NCI-H1105 treated with DMSO at 0.1 percent for 48 hours (cell line): ENCODE measurements around the gene ZNF410.
"Not testable (repeated sequence)": the region's sequence is repeated elsewhere in the genome, so short reads cannot be mapped to it uniquely, and the experiment has no call there.

Experiments
- DNase-seq: peaks from one replicate; lab custom pipeline; 2025; lab: John Stamatoyannopoulos, UW

ZNF410 gene, protein sequence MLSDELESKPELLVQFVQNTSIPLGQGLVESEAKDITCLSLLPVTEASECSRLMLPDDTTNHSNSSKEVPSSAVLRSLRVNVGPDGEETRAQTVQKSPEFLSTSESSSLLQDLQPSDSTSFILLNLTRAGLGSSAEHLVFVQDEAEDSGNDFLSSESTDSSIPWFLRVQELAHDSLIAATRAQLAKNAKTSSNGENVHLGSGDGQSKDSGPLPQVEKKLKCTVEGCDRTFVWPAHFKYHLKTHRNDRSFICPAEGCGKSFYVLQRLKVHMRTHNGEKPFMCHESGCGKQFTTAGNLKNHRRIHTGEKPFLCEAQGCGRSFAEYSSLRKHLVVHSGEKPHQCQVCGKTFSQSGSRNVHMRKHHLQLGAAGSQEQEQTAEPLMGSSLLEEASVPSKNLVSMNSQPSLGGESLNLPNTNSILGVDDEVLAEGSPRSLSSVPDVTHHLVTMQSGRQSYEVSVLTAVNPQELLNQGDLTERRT

DNA sequence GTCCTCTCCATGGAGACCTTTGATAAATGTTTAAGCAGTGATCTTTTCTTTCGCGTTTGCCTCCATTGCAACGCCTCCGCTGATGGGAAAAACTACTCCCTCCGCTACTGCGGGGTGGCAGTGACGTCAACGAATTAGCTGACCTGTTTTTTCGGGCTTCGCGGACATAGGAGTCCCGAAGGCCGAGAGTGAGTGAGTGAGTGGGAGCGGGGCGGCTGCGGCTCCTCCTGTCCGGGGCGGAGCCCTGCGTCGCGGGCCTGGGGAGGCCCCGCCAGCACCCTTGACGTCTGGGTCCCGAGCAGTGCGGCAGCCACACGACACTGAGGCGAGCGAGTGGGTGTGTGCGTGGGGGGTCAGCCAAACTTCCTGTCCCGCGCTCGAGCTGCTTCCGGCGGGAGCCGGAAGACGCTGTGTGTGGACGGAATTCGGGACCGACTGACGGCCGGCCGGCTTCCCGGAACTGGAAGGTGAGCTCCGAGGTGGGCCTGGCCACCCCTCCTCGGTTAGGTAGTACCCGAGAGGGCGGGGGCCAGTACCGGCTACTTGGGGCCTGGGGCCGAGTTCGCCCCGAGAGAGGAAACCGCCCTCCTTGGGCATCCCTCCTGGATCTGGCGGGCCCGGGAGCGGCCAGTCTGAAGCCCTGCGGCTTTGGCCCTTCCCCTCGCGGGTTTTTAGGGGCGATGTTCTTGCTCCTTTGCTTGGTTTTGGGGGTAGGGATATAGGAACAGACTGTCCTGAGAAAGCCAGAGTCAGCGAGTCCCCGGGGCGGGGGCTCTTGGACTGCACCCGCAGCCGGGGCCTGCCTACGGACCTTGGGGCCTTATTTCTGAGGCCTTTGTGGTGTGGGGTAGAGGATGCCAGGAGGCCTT lies at the start of gene ZNF410:
Gene ZNF410 (plus strand): TSS at position 411 of the 869 bp plus-strand sequence. CDS start 5,317 bp downstream, outside the sequence.
- DNase-seq: peak; percentile 88

- DNase-seq: not testable (repeated sequence)
These were observed 48.2 kb upstream of the ZNF410 start for GRCh38 chr14:73838293-73839034.

DNA sequence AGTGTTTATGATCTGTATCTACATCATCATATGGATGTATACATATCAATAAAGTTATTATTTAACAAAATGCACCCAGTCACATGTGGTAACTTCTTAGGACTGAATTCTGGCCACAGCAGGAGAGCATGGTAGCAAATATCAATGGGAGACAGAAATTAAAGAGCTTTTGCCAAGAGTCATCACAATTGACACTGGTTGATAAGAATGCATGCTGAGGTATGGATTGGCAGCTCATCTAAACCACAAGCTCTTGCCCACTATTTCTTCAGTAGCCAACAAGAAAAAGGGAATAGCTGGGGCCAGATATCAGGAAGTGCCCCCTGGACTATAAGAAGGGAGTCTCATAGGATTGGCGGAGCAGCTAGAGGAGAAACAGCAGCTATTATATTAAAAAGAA lies 44.5 kb upstream of the ZNF410 start:
- DNase-seq: no peak

- DNase-seq: no peak
These were observed 43.8 kb upstream of the ZNF410 start for GRCh38 chr14:73842851-73843250.

GRCh38 chr14:73843296-73843695 lies 43.4 kb upstream of the ZNF410 start:
- DNase-seq: no peak

DNA sequence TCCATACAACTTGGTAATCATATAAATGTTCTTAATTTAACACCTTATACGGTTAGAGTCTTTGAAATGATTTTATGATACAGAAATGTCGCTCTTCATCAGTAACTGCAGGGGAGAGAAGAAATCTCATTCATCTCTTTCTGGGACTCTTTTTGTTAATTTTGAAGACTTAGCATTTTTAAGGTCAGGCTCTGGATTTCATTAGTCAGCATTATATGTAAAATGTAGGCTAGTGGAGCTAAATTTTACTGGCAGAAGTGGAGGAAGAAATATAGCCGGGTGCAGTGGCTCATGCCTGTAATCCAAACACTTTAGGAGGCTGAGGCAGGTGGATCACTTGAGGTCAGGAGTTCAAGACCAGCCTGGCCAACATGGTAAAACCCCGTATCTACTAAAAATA lies 39.7 kb upstream of the ZNF410 start:
- DNase-seq: no peak

GRCh38 chr14:73851000-73851399 lies 35.7 kb upstream of the ZNF410 start:
- peak; percentile 6 for DNase-seq

- DNase-seq: peak; percentile 95
These were observed 34.9 kb upstream of the ZNF410 start, which contains the start of gene PTGR2 for GRCh38 chr14:73851567-73852382. PTGR2 (plus strand) TSS chr14:73851831; CDS start chr14:73858863, 7,032 bp downstream.

DNA sequence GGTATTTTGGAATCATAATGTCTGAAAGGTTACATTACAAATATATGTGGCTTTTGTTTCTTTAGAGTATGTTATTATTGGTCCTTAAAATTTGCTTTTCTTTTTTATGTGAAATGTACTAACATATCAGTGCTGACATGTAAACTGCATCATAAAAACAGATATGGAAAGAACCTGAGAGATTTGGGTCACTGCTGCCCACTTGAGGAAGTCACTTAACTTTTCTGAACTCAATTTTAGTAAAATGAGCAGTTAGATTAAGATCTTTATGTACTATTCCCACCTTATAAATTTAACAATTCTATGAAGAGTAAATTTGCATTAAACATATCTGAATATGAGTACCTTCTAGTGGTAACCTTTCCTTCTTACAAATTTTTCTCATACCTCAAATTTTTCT lies 27.5 kb upstream of the ZNF410 start:
- DNase-seq: no peak

DNA sequence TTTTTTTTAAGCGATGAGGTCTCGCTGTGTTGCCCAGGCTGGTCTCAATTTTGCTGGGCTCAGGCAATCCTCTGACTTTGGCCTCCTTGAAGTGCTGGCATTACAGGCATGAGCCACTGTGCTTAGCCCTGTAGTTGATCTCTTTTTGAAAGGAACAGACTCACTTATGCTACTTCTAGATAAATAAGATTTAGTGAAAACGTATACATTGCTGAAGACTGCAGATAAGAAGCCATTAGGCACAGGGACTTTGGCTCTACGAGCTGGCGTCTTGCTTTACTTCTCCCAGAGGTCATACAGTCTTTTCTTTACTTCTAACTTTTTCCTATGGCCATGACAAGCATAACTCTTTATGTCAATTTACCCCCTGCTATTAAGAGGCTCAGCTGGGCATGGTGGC lies 25.6 kb upstream of the ZNF410 start:
- DNase-seq: no peak

DNA sequence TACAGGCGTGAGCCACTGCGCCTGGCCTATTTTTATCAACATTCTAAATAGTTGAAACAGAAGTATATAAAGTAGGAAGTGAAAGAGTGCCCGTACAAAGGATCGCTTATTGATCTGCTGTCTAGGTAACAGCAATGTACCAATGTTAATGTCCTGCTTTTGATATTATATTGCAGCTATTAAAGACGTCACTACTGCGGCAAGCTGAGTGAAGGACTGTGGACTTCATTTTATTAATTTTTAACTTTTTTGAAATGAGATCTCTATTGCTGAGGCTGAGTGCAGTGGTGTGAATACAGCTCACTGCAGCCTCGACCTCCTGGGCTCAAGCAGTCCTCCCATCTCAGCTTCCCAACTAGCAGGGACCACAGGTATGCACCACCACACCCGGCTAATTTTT lies 24.2 kb upstream of the ZNF410 start:
- no peak for DNase-seq

- no peak for DNase-seq
These were observed 23.4 kb upstream of the ZNF410 start for GRCh38 chr14:73863209-73863608.

- DNase-seq: no peak
These were observed 21.0 kb upstream of the ZNF410 start for GRCh38 chr14:73865534-73866113.

DNA sequence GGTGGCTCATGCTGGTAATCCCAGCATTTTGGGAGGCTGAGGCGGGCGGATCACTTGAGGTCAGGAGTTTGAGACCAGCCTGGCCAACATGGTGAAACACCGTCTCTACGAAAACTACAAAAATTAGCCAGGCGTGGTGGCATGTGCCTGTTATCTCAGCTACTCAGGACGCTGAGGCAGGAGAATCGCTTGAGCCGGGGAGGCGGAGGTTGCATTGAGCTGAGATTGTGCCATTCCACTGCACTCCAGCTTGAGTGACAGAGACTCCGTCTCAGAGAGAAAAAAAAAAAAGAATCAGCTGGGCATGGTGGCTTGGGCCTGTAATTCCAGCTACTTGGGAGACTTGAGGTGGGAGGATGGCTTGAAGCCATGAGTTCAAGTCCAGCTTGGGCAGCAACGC lies 16.9 kb upstream of the ZNF410 start:
- not testable (repeated sequence) for DNase-seq

DNA sequence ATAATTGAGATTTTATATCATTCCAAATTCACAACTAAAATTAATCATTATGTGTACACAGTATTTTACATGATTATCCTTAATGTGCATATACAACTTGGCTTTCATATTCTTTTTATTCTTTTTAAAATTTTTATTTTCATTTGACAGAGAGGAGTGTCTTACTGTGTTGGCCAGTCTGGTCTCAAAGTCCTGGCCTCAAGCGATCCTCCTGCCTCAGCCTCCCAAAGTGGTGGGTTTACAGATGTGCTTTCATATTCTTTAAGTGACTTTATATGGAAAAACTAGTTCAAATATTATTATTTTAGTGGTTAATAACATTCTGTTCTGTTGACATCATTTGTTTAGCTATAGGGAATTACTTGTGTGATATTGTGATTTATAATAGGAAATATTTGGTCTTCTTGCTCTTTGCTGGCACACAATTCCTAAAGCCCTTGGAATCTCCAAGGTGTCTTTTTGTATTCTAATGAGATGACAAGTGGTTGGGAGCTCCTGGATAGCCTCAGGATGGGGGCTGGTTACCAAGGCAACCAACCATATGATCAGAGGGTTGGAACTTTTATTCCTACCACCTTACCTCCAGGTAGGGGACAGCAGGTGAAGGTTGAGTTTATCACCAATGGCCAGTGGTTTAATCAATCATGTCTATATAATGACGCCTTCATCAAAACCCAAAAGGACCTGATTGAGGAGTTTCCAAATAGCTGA lies 16.0 kb upstream of the ZNF410 start:
- no peak for DNase-seq

- DNase-seq: no peak
These were observed 13.0 kb upstream of the ZNF410 start for GRCh38 chr14:73873660-73874059.

DNA sequence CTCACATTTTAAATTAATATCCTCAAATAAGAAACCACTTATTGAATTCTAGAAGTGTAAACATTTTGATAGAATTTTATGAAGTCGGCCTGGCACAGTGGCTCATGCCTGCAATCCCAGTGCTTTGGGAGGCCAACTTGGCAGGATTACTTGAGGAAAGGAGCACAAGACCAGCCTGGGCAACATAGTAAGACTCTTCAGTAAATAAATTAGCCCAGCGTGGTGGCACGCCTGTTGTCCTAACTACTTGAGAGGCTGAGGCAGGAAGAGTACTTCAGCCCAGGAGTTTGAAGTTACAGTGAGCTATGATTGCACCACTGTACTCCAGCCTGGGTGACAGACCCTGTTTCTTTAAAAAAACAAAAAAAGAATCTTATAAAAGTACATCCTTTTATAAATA lies 8.9 kb upstream of the ZNF410 start:
- no peak for DNase-seq

GRCh38 chr14:73878436-73878835 lies 8.2 kb upstream of the ZNF410 start:
- no peak for DNase-seq

GRCh38 chr14:73879027-73879426 lies 7.6 kb upstream of the ZNF410 start:
- DNase-seq: no peak
